Measurements from ENCODE around the gene CLDN14.

The CLDN14 gene

GRCh38 chr21:36452281-36452825 is 27.6 kb downstream of the CLDN14 start:
- no peak for FAIRE-seq
- no peak for TF ChIP-seq POLR2A (IDR thresholded peaks at IDR 0.05; ENCODE audit: low read depth, low read length)
- DNase-seq (ENCODE audit: insufficient read length, low spot score) = no peak

DNA sequence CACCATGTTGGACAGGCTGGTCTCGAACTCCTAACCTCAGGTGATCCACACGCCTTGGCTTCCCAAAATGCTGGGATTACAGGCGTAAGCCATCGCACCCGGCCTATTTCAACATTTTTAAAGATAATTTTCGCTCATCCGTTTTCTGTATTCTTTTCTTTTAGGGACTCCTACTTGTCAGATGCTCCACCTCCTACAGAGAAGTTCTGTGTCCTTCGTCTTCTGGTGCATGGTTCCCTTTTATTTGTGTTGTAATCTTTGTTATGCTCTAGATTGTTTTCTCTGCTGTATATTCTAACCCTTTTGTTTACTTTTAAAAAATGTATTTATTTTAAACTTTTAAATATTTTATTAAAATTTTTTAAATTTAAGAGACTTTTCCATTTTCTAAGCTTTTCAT is 28.4 kb downstream of the CLDN14 start:
- FAIRE-seq (no peak), DNase-seq (ENCODE audit: insufficient read length, low spot score) (no peak)
- TF ChIP-seq POLR2A (IDR thresholded peaks at IDR 0.05; ENCODE audit: low read depth, low read length) = no peak

- DNase-seq (ENCODE audit: insufficient read length, low spot score) (peak; percentile 55), FAIRE-seq (no peak)
Measured at GRCh38 chr21:36450511-36450910, 29.4 kb downstream of the CLDN14 start.

DNA sequence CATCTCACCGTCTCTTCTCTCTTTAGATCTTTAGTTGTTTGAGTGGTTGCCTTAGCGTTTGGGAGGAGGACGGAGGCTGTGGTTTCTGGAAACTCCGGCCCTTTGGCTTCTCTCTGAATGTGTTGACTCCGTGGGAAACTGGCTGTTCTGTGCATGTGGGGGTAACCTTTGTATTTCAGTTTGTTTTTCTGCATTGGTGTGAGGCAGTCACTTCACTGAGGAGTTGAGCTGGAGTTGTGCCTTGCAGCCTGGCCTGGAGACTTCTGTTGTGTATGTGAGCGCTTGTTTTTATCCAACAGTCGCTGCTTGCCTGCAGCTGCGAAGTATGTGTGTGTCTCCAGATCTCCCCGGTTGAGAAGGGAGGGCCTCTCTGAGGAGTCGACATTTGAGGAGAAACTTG is 33.6 kb downstream of the CLDN14 start:
- FAIRE-seq = no peak
- no peak for TF ChIP-seq POLR2A (IDR thresholded peaks at IDR 0.05; ENCODE audit: low read depth, low read length)

More at GRCh38 chr21:36450511-36450910, 29.4 kb downstream of the CLDN14 start:
- no peak for TF ChIP-seq POLR2A (IDR thresholded peaks at IDR 0.05; ENCODE audit: low read depth, low read length)

GRCh38 chr21:36441715-36442114 is 38.2 kb downstream of the CLDN14 start:
- no peak for TF ChIP-seq POLR2A (IDR thresholded peaks at IDR 0.05; ENCODE audit: low read depth, low read length)
- FAIRE-seq = no peak
- DNase-seq (ENCODE audit: insufficient read length, low spot score) = no peak

More for the DNA sequence above, 33.6 kb downstream of the CLDN14 start:
- no peak for DNase-seq (ENCODE audit: insufficient read length, low spot score)

DNA sequence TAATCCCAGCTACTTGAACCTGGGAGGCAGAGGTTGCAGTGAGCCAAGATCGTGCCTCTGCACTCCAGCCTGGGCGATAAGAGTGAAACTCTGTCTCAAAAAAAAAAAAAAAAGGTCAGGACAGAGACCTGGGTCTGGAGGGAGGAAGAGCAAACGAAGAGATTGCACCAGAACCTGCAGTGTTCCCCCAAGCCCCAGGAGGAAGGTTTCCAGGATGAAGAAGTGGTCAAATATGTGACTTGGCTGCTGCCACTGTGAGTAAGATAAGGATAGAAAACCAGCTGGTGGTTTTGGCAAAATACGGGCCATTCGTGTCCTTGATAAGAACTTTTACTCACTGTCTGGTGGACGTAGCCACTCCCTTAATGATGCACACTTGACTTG is 42.2 kb downstream of the CLDN14 start:
- no peak for TF ChIP-seq POLR2A (IDR thresholded peaks at IDR 0.05; ENCODE audit: low read depth, low read length)
- no peak for FAIRE-seq
- no peak for DNase-seq (ENCODE audit: insufficient read length, low spot score)

GRCh38 chr21:36436829-36437744 is 42.8 kb downstream of the CLDN14 start:
- FAIRE-seq = no peak

DNA sequence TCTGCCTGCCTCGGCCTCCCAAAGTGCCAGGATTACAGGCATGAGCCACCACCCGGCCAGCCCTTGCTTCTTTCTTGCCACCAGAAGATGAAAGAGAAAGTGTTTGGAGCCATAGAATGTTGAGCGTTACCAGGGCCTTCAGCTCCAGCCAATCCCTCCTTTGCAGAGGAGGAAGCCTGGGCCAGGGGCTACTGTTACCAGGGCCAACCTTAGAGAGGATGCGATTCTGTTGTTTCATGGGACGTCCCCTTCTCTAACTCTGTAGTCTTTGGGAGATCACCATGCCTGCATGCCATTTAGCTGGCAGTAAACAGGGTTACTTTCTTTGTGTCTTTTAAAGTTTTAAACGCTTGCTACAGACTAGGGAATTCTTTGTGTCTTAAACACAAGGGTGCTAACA is 45.8 kb downstream of the CLDN14 start:
- TF ChIP-seq POLR2A (IDR thresholded peaks at IDR 0.05; ENCODE audit: low read depth, low read length) = no peak
- FAIRE-seq = no peak

More at GRCh38 chr21:36436829-36437744, 42.8 kb downstream of the CLDN14 start:
- DNase-seq (ENCODE audit: insufficient read length, low spot score) = no peak
- no peak for TF ChIP-seq POLR2A (IDR thresholded peaks at IDR 0.05; ENCODE audit: low read depth, low read length)

GRCh38 chr21:36433059-36433709 is 46.7 kb downstream of the CLDN14 start:
- DNase-seq (ENCODE audit: insufficient read length, low spot score) (no peak), FAIRE-seq (no peak)
- TF ChIP-seq POLR2A (IDR thresholded peaks at IDR 0.05; ENCODE audit: low read depth, low read length) = no peak

More for the DNA sequence above, 45.8 kb downstream of the CLDN14 start:
- no peak for DNase-seq (ENCODE audit: insufficient read length, low spot score)

GRCh38 chr21:36431252-36431651 is 48.7 kb downstream of the CLDN14 start:
- no peak for DNase-seq (ENCODE audit: insufficient read length, low spot score)
- TF ChIP-seq POLR2A (IDR thresholded peaks at IDR 0.05; ENCODE audit: low read depth, low read length) = no peak
- no peak for FAIRE-seq

- no peak for TF ChIP-seq POLR2A (IDR thresholded peaks at IDR 0.05; ENCODE audit: low read depth, low read length)
- no peak for DNase-seq (ENCODE audit: insufficient read length, low spot score)
Measured at GRCh38 chr21:36430841-36431240, 49.1 kb downstream of the CLDN14 start.

DNA sequence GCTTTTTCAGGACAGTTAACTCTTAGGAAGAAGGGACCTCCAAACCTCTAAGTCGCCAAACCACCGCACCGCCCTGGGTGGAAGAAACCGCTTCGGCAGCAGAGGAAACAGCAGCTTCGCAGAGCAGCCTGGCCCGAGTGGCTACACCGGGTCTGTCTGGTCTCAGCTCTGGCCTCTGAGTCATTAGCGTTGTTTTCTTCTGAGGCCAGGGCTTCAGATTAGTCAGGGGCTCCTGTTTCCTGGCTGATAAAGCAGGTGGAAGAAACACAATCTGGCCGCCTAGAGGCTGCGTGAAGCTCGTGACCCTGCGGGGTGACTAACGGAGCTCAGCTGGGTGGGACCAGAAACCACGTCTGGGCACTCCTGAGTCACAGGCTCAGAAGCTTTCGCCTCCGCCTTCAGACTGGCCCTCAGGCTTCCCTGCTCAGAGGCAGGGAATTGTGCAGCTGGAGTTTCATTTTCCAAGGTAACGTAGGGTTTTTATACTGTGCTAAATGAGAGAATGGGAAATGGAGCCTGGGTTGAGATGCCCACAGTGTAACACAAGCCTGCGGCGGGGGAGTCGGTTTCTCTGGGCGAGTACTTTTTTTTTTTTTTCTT is 49.9 kb downstream of the CLDN14 start:
- FAIRE-seq (peak; percentile 52), DNase-seq (ENCODE audit: insufficient read length, low spot score) (peak; percentile 98)
- TF ChIP-seq POLR2A (IDR thresholded peaks at IDR 0.05; ENCODE audit: low read depth, low read length) = peak; percentile 86

More at GRCh38 chr21:36430841-36431240, 49.1 kb downstream of the CLDN14 start:
- FAIRE-seq = no peak

- no peak for TF ChIP-seq POLR2A (IDR thresholded peaks at IDR 0.05; ENCODE audit: low read depth, low read length)
- FAIRE-seq = no peak
- no peak for DNase-seq (ENCODE audit: insufficient read length, low spot score)
Measured at GRCh38 chr21:36428761-36429432, 51.0 kb downstream of the CLDN14 start.
